Measurements from ENCODE around the gene AK1. TPM values are rescaled to one million over a fixed set of nuclear protein-coding genes. Genes with fewer than 3 reads are reported as not detected.
A peak's percentile ranks its signal among the peaks of the same experiment; 100 is the strongest.

Gene AK1
- total RNA-seq, 1 experiment from 2014 or later, result 39.2 TPM

GRCh38 chr9:127832248-127832647 lies 45.2 kb downstream of the AK1 start:
- Mint-ChIP-seq H3K27me3 (ENCODE audit: insufficient read depth, unreplicated experiment) (no peaks in the 10 kb centered on the region), H3K9me3 (ENCODE audit: unreplicated experiment) (no peaks in the 10 kb centered on the region), H3K36me3 (ENCODE audit: insufficient read depth, unreplicated experiment) (peaks cover 10% of the 10 kb centered on the region), H3K27ac (ENCODE audit: unreplicated experiment) (no peak overlapping the region), H3K4me3 (ENCODE audit: unreplicated experiment) (no peak overlapping the region), H3K4me1 (ENCODE audit: low read depth, unreplicated experiment) (peaks cover 10% of the 10 kb centered on the region)
- POLR2A ChIA-PET, result no interaction called here
- Histone ChIP-seq H3K4me3 (ENCODE audit: low read depth, low read length) (no peak overlapping the region), H3K27me3 (replicated peaks; ENCODE audit: control insufficient read depth, insufficient read depth, low read length) (no peaks in the 10 kb centered on the region), H3K9me3 (no peaks in the 10 kb centered on the region), H3K4me1 (no peaks in the 10 kb centered on the region), H3K36me3 (ENCODE audit: control insufficient read depth, insufficient read depth, low read length) (no peaks in the 10 kb centered on the region)
- CTCF ChIA-PET, result interaction anchor here (0.6 kb wide), 2 partner anchors 65 to 86 kb away, joined by 4 to 6 read pairs; no protein-coding TSS in a partner anchor
- no peak for DNase-seq
- TF ChIP-seq CTCF (IDR thresholded peaks at IDR 0.05; ENCODE audit: insufficient read depth in 1 of 2, low read depth in 1 of 2, low read length in 1 of 2, severe bottlenecking in 1 of 2, unreplicated experiment in 1 of 2), result no peak
- BruUV-seq (replicated peaks), result no TSS peak
- intact Hi-C loops (cut with micrococcal nuclease; ENCODE audit: unreplicated experiment), result no loop called here

DNA sequence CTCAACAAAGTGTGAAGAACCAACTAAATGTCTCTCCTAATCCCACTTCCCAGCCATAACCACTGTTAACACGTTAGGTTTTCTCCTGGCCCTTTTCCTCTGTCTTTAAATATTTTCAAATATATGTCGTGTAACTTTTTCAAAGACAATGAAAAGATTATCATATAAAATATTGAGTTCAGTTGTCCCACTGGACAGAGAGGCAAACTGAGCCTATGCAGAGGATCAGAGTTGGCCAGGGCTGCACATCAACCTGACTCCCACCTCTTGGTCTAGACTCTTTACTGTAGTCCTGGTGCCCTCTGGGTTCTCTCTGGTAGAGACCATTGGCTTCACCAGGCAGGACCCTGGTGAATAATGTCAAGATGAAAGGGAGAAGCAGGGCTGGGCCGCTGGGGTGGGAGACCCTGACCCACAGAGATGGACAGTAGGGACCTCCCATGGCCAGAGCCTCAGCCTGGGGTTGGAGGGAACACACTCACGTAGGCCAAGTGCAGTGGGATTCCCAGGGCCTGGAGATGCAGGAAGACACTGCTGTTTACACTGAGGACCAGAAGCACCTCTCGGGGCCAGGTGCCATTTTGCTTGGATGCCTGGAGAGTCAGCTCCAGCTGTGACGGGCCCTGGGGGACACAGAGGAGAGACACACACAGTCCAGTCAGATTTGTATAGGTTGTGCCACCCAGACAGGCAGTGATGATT lies 48.1 kb downstream of the AK1 start:
- BruUV-seq (replicated peaks), result no TSS peak
- intact Hi-C loops (cut with micrococcal nuclease; ENCODE audit: unreplicated experiment), result no loop called here
- H3K27ac Mint-ChIP-seq (ENCODE audit: unreplicated experiment), result peak overlapping the region; percentile 9
- H3K4me3 Mint-ChIP-seq (ENCODE audit: unreplicated experiment), result peak overlapping the region; percentile 63
- H3K36me3 ChIP-seq (ENCODE audit: control insufficient read depth, insufficient read depth, low read length), result no peaks in the 10 kb centered on the region
- H3K9me3 Mint-ChIP-seq (ENCODE audit: unreplicated experiment), result no peaks in the 10 kb centered on the region
- peaks cover 10% of the 10 kb centered on the region for H3K4me1 Mint-ChIP-seq (ENCODE audit: low read depth, unreplicated experiment)
- no peaks in the 10 kb centered on the region for H3K9me3 ChIP-seq
- H3K27me3 ChIP-seq (replicated peaks; ENCODE audit: control insufficient read depth, insufficient read depth, low read length), result no peaks in the 10 kb centered on the region
- TF ChIP-seq CTCF (IDR thresholded peaks at IDR 0.05; ENCODE audit: insufficient read depth in 1 of 2, low read depth in 1 of 2, low read length in 1 of 2, severe bottlenecking in 1 of 2, unreplicated experiment in 1 of 2), result no peak
- CTCF ChIA-PET, result no interaction called here
- DNase-seq, result no peak
- H3K4me3 ChIP-seq (ENCODE audit: low read depth, low read length), result no peak overlapping the region
- POLR2A ChIA-PET, result no interaction called here
- peaks cover 10% of the 10 kb centered on the region for H3K36me3 Mint-ChIP-seq (ENCODE audit: insufficient read depth, unreplicated experiment)
- no peaks in the 10 kb centered on the region for H3K27me3 Mint-ChIP-seq (ENCODE audit: insufficient read depth, unreplicated experiment)
- H3K4me1 ChIP-seq, result no peaks in the 10 kb centered on the region

GRCh38 chr9:127828262-127829031 lies 49.0 kb downstream of the AK1 start:
- no TSS peak for BruUV-seq (replicated peaks)
- intact Hi-C loops (cut with micrococcal nuclease; ENCODE audit: unreplicated experiment), result no loop called here
- Histone ChIP-seq H3K4me3 (ENCODE audit: low read depth, low read length) (peak overlapping the region; percentile 30), H3K27me3 (replicated peaks; ENCODE audit: control insufficient read depth, insufficient read depth, low read length) (no peaks in the 10 kb centered on the region), H3K36me3 (ENCODE audit: control insufficient read depth, insufficient read depth, low read length) (no peaks in the 10 kb centered on the region), H3K9me3 (no peaks in the 10 kb centered on the region), H3K4me1 (no peaks in the 10 kb centered on the region)
- H3K27me3 Mint-ChIP-seq (ENCODE audit: insufficient read depth, unreplicated experiment), result no peaks in the 10 kb centered on the region
- ChIA-PET POLR2A (no interaction called here), CTCF (no interaction called here)
- H3K27ac Mint-ChIP-seq (ENCODE audit: unreplicated experiment), result peak overlapping the region; percentile 9
- H3K36me3 Mint-ChIP-seq (ENCODE audit: insufficient read depth, unreplicated experiment), result peaks cover 10% of the 10 kb centered on the region
- no peaks in the 10 kb centered on the region for H3K9me3 Mint-ChIP-seq (ENCODE audit: unreplicated experiment)
- TF ChIP-seq CTCF (IDR thresholded peaks at IDR 0.05; ENCODE audit: insufficient read depth in 1 of 2, low read depth in 1 of 2, low read length in 1 of 2, severe bottlenecking in 1 of 2, unreplicated experiment in 1 of 2), result no peak
- peak; percentile 76 to 82 for DNase-seq
- peaks cover 10% of the 10 kb centered on the region for H3K4me1 Mint-ChIP-seq (ENCODE audit: low read depth, unreplicated experiment)
- peak overlapping the region; percentile 63 for H3K4me3 Mint-ChIP-seq (ENCODE audit: unreplicated experiment)
